Spinal cord (tissue), 10 donors: Measurements from ENCODE around the gene TRAF1. TPM values are rescaled to one million over a fixed set of nuclear protein-coding genes. Genes with fewer than 3 reads are reported as not detected.

ENCODE experiments used
- DNase-seq, 6 donors: peaks; one replicate each; pipeline versions ENCODE4 v3.0.0 to v3.0.0-alpha.2; 2013 to 2015; ENCODE audit warnings: low spot score in 6 of 6, low read depth in 4 of 6
- H3K27ac ChIP-seq: one replicate; pipeline ENCODE4 v1.5.1; 2013; ENCODE audit warnings: low read depth, low read length, control low read depth
- H3K27me3 ChIP-seq: one replicate; pipeline ENCODE4 v1.6.1; 2013; ENCODE audit warnings: low read length; ENCODE audit not compliant: control insufficient read depth, insufficient read depth
- H3K36me3 ChIP-seq: one replicate; pipeline ENCODE4 v1.6.1; 2013; ENCODE audit warnings: low read length; ENCODE audit not compliant: control insufficient read depth, insufficient read depth
- H3K4me1 ChIP-seq: one replicate; pipeline ENCODE4 v1.6.1; 2013; ENCODE audit warnings: low read length; ENCODE audit not compliant: control insufficient read depth, insufficient read depth
- H3K4me3 ChIP-seq: one replicate; pipeline ENCODE4 v1.5.1; 2013; ENCODE audit warnings: low read depth, low read length, control low read depth
- H3K9me3 ChIP-seq: one replicate; pipeline ENCODE4 v1.6.1; 2013; ENCODE audit warnings: low read length; ENCODE audit not compliant: control insufficient read depth, insufficient read depth
- WGBS: methylation state at CpG from one replicate; pipeline ENCODE4 v1.1.5; 2013; ENCODE audit warnings: missing lambda C conversion rate; ENCODE audit not compliant: insufficient coverage; 5-methylcytosine and 5-hydroxymethylcytosine counted together
- polyA plus RNA-seq, 2 donors: library from polyadenylated mRNA; unstranded; fragments of 120-200 nt; gene quantifications; one replicate each; pipeline ENCODE4 v1.2.1, GENCODE V29; 2013; ENCODE audit not compliant: insufficient read length in 2 of 2
- total RNA-seq, 2 donors: library from RNA; depleted of rRNA in 1 of 2; stranded (reverse); fragments of 120-200 nt in 1 of 2; fragments of >200 nt in 1 of 2; gene quantifications; one replicate each; pipeline versions ENCODE4 v1.2.3 to v1.2.4, GENCODE V29; 2013 to 2014
- donor health status: healthy.

TRAF1 gene
- total and polyA plus RNA-seq, 4 donors: 3.5 to 6.8 (median 5.4) TPM

GRCh38 chr9:120927269-120928014 is 846 bp upstream of the TRAF1 start:
- WGBS: 86% methylated on average over 3 of the region's 8 CpGs
- H3K27ac ChIP-seq: no peak overlapping the region
- peaks cover 10% of the 10 kb centered on the region for H3K4me1 ChIP-seq

GRCh38 chr9:120925535-120926396 is 830 bp downstream of the TRAF1 start:
- no peak for DNase-seq
- no peak overlapping the region for H3K4me3 ChIP-seq
- no peaks in the 10 kb centered on the region for H3K9me3 ChIP-seq
- no peak overlapping the region for H3K27ac ChIP-seq
- 71% methylated on average over 11 of the region's 13 CpGs for WGBS
- peaks cover 10% of the 10 kb centered on the region for H3K4me1 ChIP-seq
- H3K27me3 ChIP-seq: no peaks in the 10 kb centered on the region
- H3K36me3 ChIP-seq: no peaks in the 10 kb centered on the region

More at GRCh38 chr9:120927269-120928014, 846 bp upstream of the TRAF1 start:
- H3K4me3 ChIP-seq: no peak overlapping the region
- no peaks in the 10 kb centered on the region for H3K9me3 ChIP-seq
- DNase-seq: no peak
- H3K36me3 ChIP-seq: no peaks in the 10 kb centered on the region
- no peaks in the 10 kb centered on the region for H3K27me3 ChIP-seq

- Histone ChIP-seq H3K9me3 (no peaks in the 10 kb centered on the region), H3K4me3 (no peak overlapping the region), H3K27me3 (no peaks in the 10 kb centered on the region), H3K27ac (no peak overlapping the region), H3K4me1 (peaks cover 10% of the 10 kb centered on the region), H3K36me3 (no peaks in the 10 kb centered on the region)
- DNase-seq: no peak
- WGBS: 96% methylated on average over 5 of the region's 11 CpGs
Measured at GRCh38 chr9:120924698-120925534, 1.7 kb downstream of the TRAF1 start.

- peaks cover 16% of the 10 kb centered on the region for H3K4me1 ChIP-seq
Measured at GRCh38 chr9:120923620-120924328, 2.8 kb downstream of the TRAF1 start.

GRCh38 chr9:120922404-120923195 is 4.0 kb downstream of the TRAF1 start:
- DNase-seq: no peak
- Histone ChIP-seq H3K27ac (no peak overlapping the region), H3K4me1 (peaks cover 12% of the 10 kb centered on the region), H3K36me3 (peaks cover 3% of the 10 kb centered on the region), H3K27me3 (no peaks in the 10 kb centered on the region), H3K4me3 (no peak overlapping the region), H3K9me3 (no peaks in the 10 kb centered on the region)
- WGBS: 92% methylated on average over 3 of the region's 7 CpGs

More at GRCh38 chr9:120923620-120924328, 2.8 kb downstream of the TRAF1 start:
- no peaks in the 10 kb centered on the region for H3K9me3 ChIP-seq
- DNase-seq: no peak
- no peak overlapping the region for H3K4me3 ChIP-seq
- WGBS: 90% methylated on average over 8 of the region's 11 CpGs
- peaks cover 1% of the 10 kb centered on the region for H3K36me3 ChIP-seq
- no peak overlapping the region for H3K27ac ChIP-seq
- H3K27me3 ChIP-seq: no peaks in the 10 kb centered on the region

GRCh38 chr9:120921661-120922181 is 4.9 kb downstream of the TRAF1 start:
- no peak for DNase-seq
- Histone ChIP-seq H3K9me3 (no peaks in the 10 kb centered on the region), H3K4me3 (no peak overlapping the region), H3K4me1 (peaks cover 12% of the 10 kb centered on the region), H3K27me3 (no peaks in the 10 kb centered on the region), H3K36me3 (peaks cover 3% of the 10 kb centered on the region), H3K27ac (no peak overlapping the region)
- 42% methylated on average over 6 of the region's 8 CpGs for WGBS

GRCh38 chr9:120920806-120921178 is 5.8 kb downstream of the TRAF1 start:
- no peak overlapping the region for H3K27ac ChIP-seq
- no peaks in the 10 kb centered on the region for H3K9me3 ChIP-seq
- no CpG with 5 or more reads among the region's 3 CpGs for WGBS
- no peak overlapping the region for H3K4me3 ChIP-seq
- peaks cover 12% of the 10 kb centered on the region for H3K4me1 ChIP-seq
- H3K36me3 ChIP-seq: peaks cover 3% of the 10 kb centered on the region
- DNase-seq: no peak
- no peaks in the 10 kb centered on the region for H3K27me3 ChIP-seq

GRCh38 chr9:120919843-120920805 is 6.5 kb downstream of the TRAF1 start:
- Histone ChIP-seq H3K9me3 (no peaks in the 10 kb centered on the region), H3K4me3 (no peak overlapping the region), H3K27ac (no peak overlapping the region), H3K27me3 (no peaks in the 10 kb centered on the region), H3K36me3 (peaks cover 3% of the 10 kb centered on the region), H3K4me1 (peaks cover 12% of the 10 kb centered on the region)
- no peak for DNase-seq
- WGBS: no CpG with 5 or more reads among the region's 6 CpGs
